Measurements from ENCODE around the gene SFXN2.

DNA sequence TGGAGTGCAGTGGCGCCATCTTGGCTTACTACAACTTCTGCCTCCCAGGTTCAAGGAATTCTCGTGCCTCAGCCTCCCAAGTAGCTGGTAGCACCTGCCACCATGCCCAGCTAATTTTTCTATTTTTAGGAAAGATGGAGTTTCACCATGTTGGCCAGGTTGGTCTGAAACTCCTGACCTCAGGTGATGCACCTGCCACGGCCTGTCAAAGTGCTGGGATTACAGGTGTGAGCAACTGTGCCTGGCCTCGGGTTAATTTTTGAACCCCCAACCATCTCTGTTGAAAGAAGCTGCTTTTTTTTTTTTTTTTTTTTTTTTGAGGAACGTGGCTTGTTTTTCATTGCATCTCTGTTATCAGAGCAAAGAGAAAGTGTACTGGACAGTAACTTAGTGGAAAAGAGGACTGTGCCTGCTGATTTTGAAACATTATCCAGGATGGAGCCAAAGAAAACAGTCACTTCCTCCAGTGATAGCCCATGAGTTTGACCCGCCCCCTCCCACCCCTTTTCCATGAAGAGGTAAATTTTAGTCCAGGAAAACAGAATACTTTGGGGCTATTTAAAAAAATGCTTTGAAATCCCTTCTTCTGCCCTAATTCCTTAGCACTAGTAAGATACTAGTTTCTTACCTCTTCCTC lies 67.6 kb downstream of the SFXN2 start:
- TF ChIP-seq POLR2A (IDR thresholded peaks at IDR 0.05; ENCODE audit: low read length) (no peak), GATA1 (IDR thresholded peaks at IDR 0.05; ENCODE audit: low read depth, low read length) (no peak)

Data from erythroblast (primary cell).